Body of pancreas (tissue), 4 donors: ENCODE results near the gene SYAP1.

Source experiments
- CTCF ChIP-seq, 7 experiments: fragments of 450-650 bp in 4 of 7; fragments of 200-600 bp in 3 of 7; sonication (generic) in 3 of 7; IDR thresholded peaks; one replicate each; pipeline ENCODE4 v1.5.1; 2016 to 2019; ENCODE audit warnings: antibody characterized with exemption in 7 of 7
- POLR2A ChIP-seq, 3 donors: fragments of 450-650 bp; IDR thresholded peaks; one replicate each; pipeline ENCODE4 v1.6.1; 2016; ENCODE audit warnings: antibody characterized with exemption in 3 of 3, mild to moderate bottlenecking in 2 of 3

- TF ChIP-seq CTCF (IDR thresholded peaks at IDR 0.05) (no peak), POLR2A (IDR thresholded peaks at IDR 0.05) (no peak)
Measured at GRCh38 chrX:16771483-16772398, 52.3 kb downstream of the SYAP1 start.
